Natural killer cell (primary cell): ENCODE measurements around the gene TP53BP2. TPM values are rescaled to one million over a fixed set of nuclear protein-coding genes. Genes with fewer than 3 reads are reported as not detected.
"Not testable (repeated sequence)": the region's sequence is repeated elsewhere in the genome, so short reads cannot be mapped to it uniquely, and the experiment has no call there.

Experiments used
- ATAC-seq, 3 donors: fragments of 150-1000 bp in 2 of 3; fragments of 200-7000 bp in 1 of 3; cut with Tn5 transposase; 1 replicate in 1 of 3; 2 replicates in 2 of 3; pipeline ENCODE4 v1.10.0; 2021; ENCODE audit warnings: mild to moderate bottlenecking in 2 of 3, moderate library complexity in 2 of 3
- DNase-seq, 2 donors: peaks; one replicate each; pipeline versions ENCODE4 v3.0.0 to v3.0.0-alpha.2; 2013 to 2021; ENCODE audit warnings: mixed read lengths in 1 of 2
- H3K27ac ChIP-seq: one replicate; pipeline ENCODE4 v1.5.1; 2013; ENCODE audit warnings: mild to moderate bottlenecking, low read length
- H3K27me3 ChIP-seq: one replicate; pipeline ENCODE4 v1.6.1; 2013; ENCODE audit warnings: low read length; ENCODE audit not compliant: control insufficient read depth, insufficient read depth
- H3K36me3 ChIP-seq: one replicate; pipeline ENCODE4 v1.6.1; 2013; ENCODE audit warnings: low read length; ENCODE audit not compliant: control insufficient read depth, insufficient read depth
- H3K4me1 ChIP-seq: one replicate; pipeline ENCODE4 v1.6.1; 2013; ENCODE audit warnings: low read length; ENCODE audit not compliant: control insufficient read depth, insufficient read depth
- H3K4me3 ChIP-seq: one replicate; pipeline ENCODE4 v1.5.1; 2013; ENCODE audit warnings: low read length
- H3K9me3 ChIP-seq: one replicate; pipeline ENCODE4 v1.6.1; 2013; ENCODE audit warnings: low read length; ENCODE audit not compliant: control insufficient read depth, insufficient read depth
- H3K27ac Mint-ChIP-seq, 2 donors: one replicate each; pipeline ENCODE4 v1.8.0; 2022; ENCODE audit warnings: mild to moderate bottlenecking in 2 of 2, mixed read lengths in 2 of 2, moderate library complexity in 1 of 2
- H3K27me3 Mint-ChIP-seq, 2 donors: one replicate each; pipeline ENCODE4 v1.8.0; 2022; ENCODE audit warnings: low read depth in 2 of 2, mixed read lengths in 2 of 2
- H3K36me3 Mint-ChIP-seq: one replicate; pipeline ENCODE4 v1.8.0; 2022; ENCODE audit warnings: mixed read lengths
- H3K4me1 Mint-ChIP-seq, 2 donors: one replicate each; pipeline ENCODE4 v1.8.0; 2022; ENCODE audit warnings: mixed read lengths in 2 of 2
- H3K4me3 Mint-ChIP-seq: one replicate; pipeline ENCODE4 v1.8.0; 2022; ENCODE audit warnings: mild to moderate bottlenecking, moderate library complexity, mixed read lengths
- H3K9me3 Mint-ChIP-seq, 2 donors: one replicate each; pipeline ENCODE4 v1.8.0; 2022; ENCODE audit warnings: mixed read lengths in 2 of 2
- CTCF ChIP-seq: fragments of 200-600 bp; IDR thresholded peaks from one replicate; pipeline ENCODE4 v1.8.0; 2022; ENCODE audit warnings: antibody characterized with exemption
- WGBS: methylation state at CpG from one replicate; pipeline ENCODE4 v1.1.7; 2013; ENCODE audit warnings: missing lambda C conversion rate; ENCODE audit not compliant: insufficient coverage; 5-methylcytosine and 5-hydroxymethylcytosine counted together
- intact Hi-C: fragments of 100-400 bp; cut with micrococcal nuclease; formaldehyde crosslinking; loops from one replicate; pipeline ENCODE4 v1.14.2; 2022
- total RNA-seq, 4 donors: library from RNA; stranded (reverse); fragments of 120-200 nt in 1 of 4; gene quantifications; one replicate each; pipeline versions ENCODE4 v1.2.3 to v1.2.4, GENCODE V29; 2013 to 2022

TP53BP2 gene
- total RNA-seq, 3 donors from 2014 or later (not counting 1 experiment from before 2014, with no cell fraction given) = 69.7 to 93.7 (median 78.8) TPM

- TF ChIP-seq CTCF = no peak
- H3K4me3 ChIP-seq = no peak overlapping the region
- intact Hi-C loops = no loop called here
- Mint-ChIP-seq H3K9me3 (no peaks in the 10 kb centered on the region), H3K4me3 (no peak overlapping the region), H3K27ac (no peak overlapping the region), H3K36me3 (no peaks in the 10 kb centered on the region), H3K4me1 (peaks cover 26 to 34% of the 10 kb centered on the region in 2 donors), H3K27me3 (no peaks in the 10 kb centered on the region)
- peaks cover 3% of the 10 kb centered on the region for H3K36me3 ChIP-seq
- no peak for DNase-seq
- H3K9me3 ChIP-seq = no peaks in the 10 kb centered on the region
- no peak overlapping the region for H3K27ac ChIP-seq
- no peak for ATAC-seq
- H3K27me3 ChIP-seq = no peaks in the 10 kb centered on the region
- WGBS = 100% methylated on average over 2 of the region's 4 CpGs
- no peaks in the 10 kb centered on the region for H3K4me1 ChIP-seq
Observed at GRCh38 chr1:223819730-223820514, 25.8 kb downstream of the TP53BP2 start.

GRCh38 chr1:223817265-223817664 lies 28.5 kb downstream of the TP53BP2 start:
- H3K36me3 ChIP-seq = peaks cover 13% of the 10 kb centered on the region
- H3K27ac ChIP-seq, H3K27me3 ChIP-seq, DNase-seq, H3K9me3 Mint-ChIP-seq, H3K9me3 ChIP-seq, H3K27ac Mint-ChIP-seq, intact Hi-C loops, H3K4me1 ChIP-seq, H3K27me3 Mint-ChIP-seq, H3K4me3 Mint-ChIP-seq, ATAC-seq, H3K4me3 ChIP-seq: not testable (repeated sequence)
- H3K4me1 Mint-ChIP-seq = peaks cover 23 to 32% of the 10 kb centered on the region in 2 donors
- H3K36me3 Mint-ChIP-seq = peaks cover 15% of the 10 kb centered on the region

DNA sequence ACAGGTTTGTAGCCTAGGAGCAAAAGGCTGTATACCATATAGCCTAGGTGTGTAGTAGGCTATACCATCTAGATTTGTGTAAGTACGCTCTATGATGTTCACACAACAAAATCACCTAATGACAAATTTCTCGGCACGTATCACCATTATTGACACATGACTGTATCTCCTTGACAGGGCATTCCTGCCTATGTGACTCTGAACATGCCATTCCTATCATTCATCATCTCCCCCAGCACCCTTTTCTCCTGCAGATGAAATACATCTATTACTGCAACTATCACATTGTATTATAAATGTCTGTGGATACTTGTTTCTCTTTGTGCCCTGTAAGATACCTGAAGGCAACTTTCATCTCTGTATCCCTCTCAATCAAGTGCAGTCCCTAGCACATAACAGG lies 29.9 kb downstream of the TP53BP2 start:
- H3K4me3 Mint-ChIP-seq = no peak overlapping the region
- peaks cover 15% of the 10 kb centered on the region for H3K36me3 Mint-ChIP-seq
- no peak overlapping the region for H3K27ac Mint-ChIP-seq
- no peak for TF ChIP-seq CTCF
- no peaks in the 10 kb centered on the region for H3K9me3 ChIP-seq
- H3K4me1 ChIP-seq = no peaks in the 10 kb centered on the region
- peaks cover 16% of the 10 kb centered on the region for H3K36me3 ChIP-seq
- H3K27me3 ChIP-seq = no peaks in the 10 kb centered on the region
- no peak overlapping the region for H3K4me3 ChIP-seq
- no peaks in the 10 kb centered on the region for H3K27me3 Mint-ChIP-seq
- DNase-seq (no peak), ATAC-seq (no peak)
- H3K4me1 Mint-ChIP-seq = peaks cover 23 to 26% of the 10 kb centered on the region in 2 donors
- intact Hi-C loops = no loop called here
- H3K27ac ChIP-seq = no peak overlapping the region
- no peaks in the 10 kb centered on the region for H3K9me3 Mint-ChIP-seq
- WGBS = 95% methylated on average over 3 of the region's 3 CpGs

DNA sequence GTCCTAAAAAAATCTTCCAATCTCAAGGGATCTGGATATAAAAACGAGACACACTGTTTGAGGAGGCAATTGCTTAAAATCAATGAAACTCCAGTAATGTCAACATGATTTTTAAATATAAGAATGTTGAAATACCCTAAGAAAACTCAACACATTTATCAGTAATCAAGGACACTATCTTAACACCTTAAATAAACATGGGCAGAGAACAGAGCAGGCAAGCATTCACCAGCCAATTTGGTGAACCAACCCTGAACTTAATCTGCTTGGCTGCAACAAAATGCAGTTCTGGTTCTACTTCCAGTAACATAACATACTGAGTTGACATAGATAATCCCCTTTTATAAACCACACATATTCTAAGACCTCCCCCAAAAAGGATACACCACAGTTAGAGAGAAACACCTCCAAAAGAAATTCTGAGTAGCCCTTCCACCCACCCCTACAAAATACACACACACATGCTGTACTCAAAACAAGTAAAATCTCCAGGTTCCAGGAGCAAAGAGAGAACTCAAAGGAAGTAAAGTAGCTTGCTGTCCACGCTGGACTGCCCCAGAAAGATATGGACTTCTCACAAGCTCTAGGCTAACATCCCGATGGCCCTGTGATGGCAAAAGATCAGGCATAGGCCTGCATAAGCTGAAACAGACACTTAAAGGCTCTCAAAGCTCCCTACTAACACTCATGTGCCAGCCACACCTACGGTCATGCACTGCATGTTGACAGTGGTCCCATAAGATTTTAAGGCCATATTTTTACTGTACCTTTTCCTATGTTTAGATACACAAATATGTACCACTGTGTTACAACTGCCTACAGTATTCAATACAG lies 30.5 kb downstream of the TP53BP2 start:
- no peaks in the 10 kb centered on the region for H3K27me3 ChIP-seq
- no peaks in the 10 kb centered on the region for H3K27me3 Mint-ChIP-seq
- peaks cover 21 to 23% of the 10 kb centered on the region in 2 donors for H3K4me1 Mint-ChIP-seq
- ATAC-seq (no peak), DNase-seq (no peak)
- H3K9me3 ChIP-seq = no peaks in the 10 kb centered on the region
- peaks cover 16% of the 10 kb centered on the region for H3K36me3 ChIP-seq
- H3K27ac Mint-ChIP-seq = no peak overlapping the region
- H3K4me3 Mint-ChIP-seq = no peak overlapping the region
- H3K4me3 ChIP-seq = no peak overlapping the region
- H3K36me3 Mint-ChIP-seq = peaks cover 15% of the 10 kb centered on the region
- no peak for TF ChIP-seq CTCF
- H3K9me3 Mint-ChIP-seq = no peaks in the 10 kb centered on the region
- H3K4me1 ChIP-seq = no peaks in the 10 kb centered on the region
- intact Hi-C loops = no loop called here
- H3K27ac ChIP-seq = no peak overlapping the region
- WGBS = 85% methylated on average over 3 of the region's 4 CpGs
